Natural killer cell (primary cell): ENCODE data around the gene FUOM. TPM values are rescaled to one million over a fixed set of nuclear protein-coding genes. Genes with fewer than 3 reads are reported as not detected.
A peak's percentile ranks its signal among the peaks of the same experiment; 100 is the strongest.

Experiments used
- ATAC-seq, 3 donors: fragments of 150-1000 bp in 2 of 3; fragments of 200-7000 bp in 1 of 3; cut with Tn5 transposase; 1 replicate in 1 of 3; 2 replicates in 2 of 3; pipeline ENCODE4 v1.10.0; 2021; ENCODE audit warnings: mild to moderate bottlenecking in 2 of 3, moderate library complexity in 2 of 3
- DNase-seq, 2 donors: peaks; one replicate each; pipeline versions ENCODE4 v3.0.0 to v3.0.0-alpha.2; 2013 to 2021; ENCODE audit warnings: mixed read lengths in 1 of 2
- H3K27ac ChIP-seq: one replicate; pipeline ENCODE4 v1.5.1; 2013; ENCODE audit warnings: mild to moderate bottlenecking, low read length
- H3K27me3 ChIP-seq: one replicate; pipeline ENCODE4 v1.6.1; 2013; ENCODE audit warnings: low read length; ENCODE audit not compliant: control insufficient read depth, insufficient read depth
- H3K36me3 ChIP-seq: one replicate; pipeline ENCODE4 v1.6.1; 2013; ENCODE audit warnings: low read length; ENCODE audit not compliant: control insufficient read depth, insufficient read depth
- H3K4me1 ChIP-seq: one replicate; pipeline ENCODE4 v1.6.1; 2013; ENCODE audit warnings: low read length; ENCODE audit not compliant: control insufficient read depth, insufficient read depth
- H3K4me3 ChIP-seq: one replicate; pipeline ENCODE4 v1.5.1; 2013; ENCODE audit warnings: low read length
- H3K9me3 ChIP-seq: one replicate; pipeline ENCODE4 v1.6.1; 2013; ENCODE audit warnings: low read length; ENCODE audit not compliant: control insufficient read depth, insufficient read depth
- H3K27ac Mint-ChIP-seq, 2 donors: one replicate each; pipeline ENCODE4 v1.8.0; 2022; ENCODE audit warnings: mild to moderate bottlenecking in 2 of 2, mixed read lengths in 2 of 2, moderate library complexity in 1 of 2
- H3K27me3 Mint-ChIP-seq, 2 donors: one replicate each; pipeline ENCODE4 v1.8.0; 2022; ENCODE audit warnings: low read depth in 2 of 2, mixed read lengths in 2 of 2
- H3K36me3 Mint-ChIP-seq: one replicate; pipeline ENCODE4 v1.8.0; 2022; ENCODE audit warnings: mixed read lengths
- H3K4me1 Mint-ChIP-seq, 2 donors: one replicate each; pipeline ENCODE4 v1.8.0; 2022; ENCODE audit warnings: mixed read lengths in 2 of 2
- H3K4me3 Mint-ChIP-seq: one replicate; pipeline ENCODE4 v1.8.0; 2022; ENCODE audit warnings: mild to moderate bottlenecking, moderate library complexity, mixed read lengths
- H3K9me3 Mint-ChIP-seq, 2 donors: one replicate each; pipeline ENCODE4 v1.8.0; 2022; ENCODE audit warnings: mixed read lengths in 2 of 2
- CTCF ChIP-seq: fragments of 200-600 bp; IDR thresholded peaks from one replicate; pipeline ENCODE4 v1.8.0; 2022; ENCODE audit warnings: antibody characterized with exemption
- WGBS: methylation state at CpG from one replicate; pipeline ENCODE4 v1.1.7; 2013; ENCODE audit warnings: missing lambda C conversion rate; ENCODE audit not compliant: insufficient coverage; 5-methylcytosine and 5-hydroxymethylcytosine counted together
- intact Hi-C: fragments of 100-400 bp; cut with micrococcal nuclease; formaldehyde crosslinking; loops from one replicate; pipeline ENCODE4 v1.14.2; 2022
- total RNA-seq, 4 donors: library from RNA; stranded (reverse); fragments of 120-200 nt in 1 of 4; gene quantifications; one replicate each; pipeline versions ENCODE4 v1.2.3 to v1.2.4, GENCODE V29; 2013 to 2022

The FUOM gene
- total RNA-seq, 3 donors from 2014 or later (not counting 1 experiment from before 2014, with no cell fraction given), result 7.6 to 9.5 (median 7.9) TPM

- peaks cover 35% of the 10 kb centered on the region for H3K4me1 ChIP-seq
- Mint-ChIP-seq H3K36me3 (no peaks in the 10 kb centered on the region), H3K4me3 (peak overlapping the region; percentile 79), H3K27ac (peak overlapping the region; percentile 99), H3K9me3 (no peaks in the 10 kb centered on the region), H3K4me1 (peaks cover 23 to 37% of the 10 kb centered on the region in 2 donors), H3K27me3 (no peaks in the 10 kb centered on the region)
- 33% methylated on average over 46 of the region's 46 CpGs for whole genome bisulfite sequencing
- H3K4me3 ChIP-seq, result peak overlapping the region; percentile 89
- DNase-seq (peak; percentile 94 to 96), ATAC-seq (peak; percentile 88 to 93 (median 90))
- peaks cover 32% of the 10 kb centered on the region for H3K36me3 ChIP-seq
- peak overlapping the region; percentile 86 for H3K27ac ChIP-seq
- TF ChIP-seq CTCF, result no peak
- H3K27me3 ChIP-seq, result no peaks in the 10 kb centered on the region
- no peaks in the 10 kb centered on the region for H3K9me3 ChIP-seq
- intact Hi-C loops, result no loop called here
These were observed 48.6 kb downstream of the FUOM start for GRCh38 chr10:133309100-133309719.

GRCh38 chr10:133308421-133309099 lies 49.3 kb downstream of the FUOM start, which contains the start of the genes TUBGCP2 and ZNF511:
TSS of gene TUBGCP2 (minus strand) at chr10:133308872. CDS start at chr10:133302941, 5,931 bp downstream.
TSS of gene ZNF511 (plus strand) at chr10:133308914. CDS start at chr10:133308944, 30 bp downstream.
- peaks cover 32% of the 10 kb centered on the region for H3K36me3 ChIP-seq
- H3K27me3 ChIP-seq, result no peaks in the 10 kb centered on the region
- H3K4me1 ChIP-seq, result peaks cover 31% of the 10 kb centered on the region
- intact Hi-C loops, result loop anchor here (1.0 kb wide), 1 partner anchor 30 kb away; no protein-coding TSS in a partner anchor
- H3K4me3 ChIP-seq, result peak within 1 kb of the TSS; percentile 89
- TF ChIP-seq CTCF, result no peak
- DNase-seq, result peak; percentile 94 to 95
- Mint-ChIP-seq H3K4me1 (peaks cover 21 to 34% of the 10 kb centered on the region in 2 donors), H3K36me3 (no peaks in the 10 kb centered on the region), H3K9me3 (no peaks in the 10 kb centered on the region), H3K27ac (peak within 1 kb of the TSS; percentile 99), H3K4me3 (peak within 1 kb of the TSS; percentile 99), H3K27me3 (no peaks in the 10 kb centered on the region)
- peak; percentile 66 to 84 (median 76) for ATAC-seq
- under 1% methylated on average over 89 of the region's 89 CpGs for WGBS
- peak within 1 kb of the TSS; percentile 99 for H3K27ac ChIP-seq
- no peaks in the 10 kb centered on the region for H3K9me3 ChIP-seq

GRCh38 chr10:133307776-133308420 lies 49.9 kb downstream of the FUOM start:
- Histone ChIP-seq H3K4me3 (peak overlapping the region; percentile 89), H3K27ac (peak overlapping the region; percentile 99), H3K9me3 (no peaks in the 10 kb centered on the region), H3K4me1 (peaks cover 31% of the 10 kb centered on the region), H3K36me3 (peaks cover 32% of the 10 kb centered on the region), H3K27me3 (no peaks in the 10 kb centered on the region)
- H3K36me3 Mint-ChIP-seq, result no peaks in the 10 kb centered on the region
- H3K9me3 Mint-ChIP-seq, result no peaks in the 10 kb centered on the region
- H3K27me3 Mint-ChIP-seq, result no peaks in the 10 kb centered on the region
- peak overlapping the region; percentile 99 for H3K4me3 Mint-ChIP-seq
- peak overlapping the region; percentile 99 for H3K27ac Mint-ChIP-seq
- intact Hi-C loops, result loop anchor here (1.0 kb wide), 1 partner anchor 30 kb away; no protein-coding TSS in a partner anchor
- peak; percentile 28 to 45 (median 42) for ATAC-seq
- TF ChIP-seq CTCF, result peak; percentile 69
- peak; percentile 71 to 93 for DNase-seq
- H3K4me1 Mint-ChIP-seq, result peaks cover 21 to 36% of the 10 kb centered on the region in 2 donors
- WGBS, result 2% methylated on average over 25 of the region's 25 CpGs
